SU-DHL-6 (cell line): ENCODE results near the gene GNAS.

Source experiments
- EZH2phosphoT487 ChIP-seq: fragments of 200-600 bp; sonication (generic), shearing (Covaris generic); conservative IDR thresholded peaks from 2 replicates; pipeline ENCODE4 v1.6.1; 2018; ENCODE audit warnings: mild to moderate bottlenecking, antibody characterized with exemption, low read length, moderate library complexity, mixed read lengths
- TF ChIP-seq, protein P1 (sequence below): fragments of 200-600 bp; sonication (generic); IDR thresholded peaks from one replicate; pipeline ENCODE4 v1.5.1; 2017; ENCODE audit warnings: antibody characterized with exemption, mild to moderate bottlenecking, low read length, moderate library complexity; ENCODE audit not compliant: insufficient read depth, poor library complexity, severe bottlenecking

DNA sequence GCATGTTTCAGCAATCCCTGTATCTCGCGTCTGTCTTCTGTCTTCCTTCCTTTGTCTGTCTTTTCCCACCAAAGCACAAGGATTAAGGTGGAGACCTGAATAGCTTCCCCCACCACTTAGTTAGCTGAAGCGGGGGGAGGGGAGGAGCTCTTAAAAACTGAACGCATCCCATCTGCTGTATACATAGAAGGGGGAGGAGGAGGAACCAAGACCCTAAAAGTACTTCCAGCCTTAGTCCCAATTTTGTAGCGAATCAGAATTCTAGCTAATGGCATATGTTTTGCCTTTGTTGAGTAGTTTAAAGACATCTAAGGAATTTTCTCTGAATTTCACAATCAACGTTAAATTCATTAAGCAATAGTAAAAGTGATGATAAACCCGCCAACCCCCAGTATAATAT lies 47.9 kb downstream of the GNAS start:
- TF ChIP-seq, protein P1, sequence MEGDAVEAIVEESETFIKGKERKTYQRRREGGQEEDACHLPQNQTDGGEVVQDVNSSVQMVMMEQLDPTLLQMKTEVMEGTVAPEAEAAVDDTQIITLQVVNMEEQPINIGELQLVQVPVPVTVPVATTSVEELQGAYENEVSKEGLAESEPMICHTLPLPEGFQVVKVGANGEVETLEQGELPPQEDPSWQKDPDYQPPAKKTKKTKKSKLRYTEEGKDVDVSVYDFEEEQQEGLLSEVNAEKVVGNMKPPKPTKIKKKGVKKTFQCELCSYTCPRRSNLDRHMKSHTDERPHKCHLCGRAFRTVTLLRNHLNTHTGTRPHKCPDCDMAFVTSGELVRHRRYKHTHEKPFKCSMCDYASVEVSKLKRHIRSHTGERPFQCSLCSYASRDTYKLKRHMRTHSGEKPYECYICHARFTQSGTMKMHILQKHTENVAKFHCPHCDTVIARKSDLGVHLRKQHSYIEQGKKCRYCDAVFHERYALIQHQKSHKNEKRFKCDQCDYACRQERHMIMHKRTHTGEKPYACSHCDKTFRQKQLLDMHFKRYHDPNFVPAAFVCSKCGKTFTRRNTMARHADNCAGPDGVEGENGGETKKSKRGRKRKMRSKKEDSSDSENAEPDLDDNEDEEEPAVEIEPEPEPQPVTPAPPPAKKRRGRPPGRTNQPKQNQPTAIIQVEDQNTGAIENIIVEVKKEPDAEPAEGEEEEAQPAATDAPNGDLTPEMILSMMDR: no peak
- TF ChIP-seq EZH2phosphoT487: no peak
